ENCODE data around the gene CA4.

- TF ChIP-seq EZH2 (IDR thresholded peaks at IDR 0.05), result no peak
- no peak for TF ChIP-seq POLR2AphosphoS5 (IDR thresholded peaks at IDR 0.05; ENCODE audit: borderline replicate concordance, low read depth, low read length)
Observed at GRCh38 chr17:60155427-60155814, 5.6 kb downstream of the CA4 start.

Data from SK-N-MC (cell line).